H9 (cell line): ENCODE results near the gene SNRPA1. TPM values are rescaled to one million over a fixed set of nuclear protein-coding genes. Genes with fewer than 3 reads are reported as not detected.

Experiments
- DNase-seq: peaks from one replicate; pipeline ENCODE4 v3.0.0-alpha.2; 2017
- H2AFZ ChIP-seq: one replicate; pipeline ENCODE4 v1.6.1; 2013; ENCODE audit warnings: mild to moderate bottlenecking, low read length, control low read depth, moderate library complexity
- H2AK5ac ChIP-seq: 2 replicates; pipeline ENCODE4 v1.6.1; 2013; ENCODE audit warnings: low read length, control low read depth, mixed read lengths; ENCODE audit not compliant: insufficient read length
- H2BK120ac ChIP-seq: one replicate; pipeline ENCODE4 v1.6.1; 2013; ENCODE audit warnings: low read depth, mild to moderate bottlenecking, low read length, control low read depth, inconsistent platforms; ENCODE audit not compliant: poor library complexity, severe bottlenecking
- H2BK12ac ChIP-seq: 2 replicates; pipeline ENCODE4 v1.6.1; 2013; ENCODE audit warnings: low read length, control low read depth, mixed read lengths, low read depth; ENCODE audit not compliant: insufficient read length
- H2BK15ac ChIP-seq: 2 replicates; pipeline ENCODE4 v1.6.1; 2013; ENCODE audit warnings: low read depth, low read length, control low read depth
- H2BK20ac ChIP-seq: one replicate; pipeline ENCODE4 v1.6.1; 2013; ENCODE audit warnings: low read depth, mild to moderate bottlenecking, low read length, control low read depth, inconsistent platforms; ENCODE audit not compliant: poor library complexity, severe bottlenecking
- H2BK5ac ChIP-seq: 2 replicates; pipeline ENCODE4 v1.6.1; 2013; ENCODE audit warnings: low read length, control low read depth, mixed read lengths; ENCODE audit not compliant: insufficient read length
- H3K14ac ChIP-seq: 2 replicates; pipeline ENCODE4 v1.6.1; 2013; ENCODE audit warnings: low read length, control low read depth; ENCODE audit not compliant: insufficient read depth
- H3K18ac ChIP-seq: 2 replicates; pipeline ENCODE4 v1.6.1; 2013; ENCODE audit warnings: low read depth, mild to moderate bottlenecking, mixed read lengths, low read length, control low read depth; ENCODE audit not compliant: insufficient read length
- H3K23ac ChIP-seq: 2 replicates; pipeline ENCODE4 v1.6.1; 2013; ENCODE audit warnings: low read length, control low read depth, mixed read lengths, low read depth; ENCODE audit not compliant: insufficient read length
- H3K23me2 ChIP-seq: 2 replicates; pipeline ENCODE4 v1.6.1; 2013; ENCODE audit warnings: low read depth, mild to moderate bottlenecking, mixed read lengths, low read length, control low read depth; ENCODE audit not compliant: insufficient read length, poor library complexity, severe bottlenecking
- H3K27ac ChIP-seq: 2 replicates; pipeline ENCODE4 v1.5.1; 2013; ENCODE audit warnings: low read length, control low read depth, mixed read lengths, low read depth; ENCODE audit not compliant: insufficient read length
- H3K27me3 ChIP-seq: 2 replicates; pipeline ENCODE4 v1.6.1; 2013; ENCODE audit warnings: low read length, control low read depth, inconsistent platforms; ENCODE audit not compliant: insufficient read depth
- H3K4ac ChIP-seq: 2 replicates; pipeline ENCODE4 v1.6.1; 2013; ENCODE audit warnings: low read depth, mild to moderate bottlenecking, control low read depth, inconsistent platforms, low read length, moderate library complexity
- H3K4me1 ChIP-seq: 2 replicates; pipeline ENCODE4 v1.6.1; 2013; ENCODE audit warnings: low read length, control low read depth, inconsistent platforms; ENCODE audit not compliant: insufficient read depth
- H3K4me2 ChIP-seq: 2 replicates; pipeline ENCODE4 v1.6.1; 2013; ENCODE audit warnings: low read length, control low read depth, mixed read lengths; ENCODE audit not compliant: insufficient read length, insufficient read depth
- H3K56ac ChIP-seq: 2 replicates; pipeline ENCODE4 v1.6.1; 2013; ENCODE audit warnings: low read depth, mild to moderate bottlenecking, mixed read lengths, low read length, control low read depth; ENCODE audit not compliant: insufficient read length
- H3K79me1 ChIP-seq: 2 replicates; pipeline ENCODE4 v1.6.1; 2013; ENCODE audit warnings: low read depth, mild to moderate bottlenecking, moderate library complexity, low read length, control low read depth, inconsistent platforms; ENCODE audit not compliant: insufficient read depth, poor library complexity, severe bottlenecking
- H3K79me2 ChIP-seq: 2 replicates; pipeline ENCODE4 v1.6.1; 2013; ENCODE audit warnings: low read length, control low read depth, inconsistent platforms; ENCODE audit not compliant: insufficient read depth
- H3K9ac ChIP-seq: 2 replicates; pipeline ENCODE4 v1.6.1; 2013; ENCODE audit warnings: low read length, control low read depth, mixed read lengths; ENCODE audit not compliant: insufficient read length; ENCODE audit errors: extremely low read depth
- H3K9me3 ChIP-seq: one replicate; pipeline ENCODE4 v1.6.1; 2013; ENCODE audit warnings: low read depth, low read length, inconsistent platforms; ENCODE audit not compliant: control insufficient read depth
- H3T11ph ChIP-seq: one replicate; pipeline ENCODE4 v1.6.1; 2013; ENCODE audit warnings: mild to moderate bottlenecking, low read length, control low read depth, inconsistent platforms
- H4K20me1 ChIP-seq: one replicate; pipeline ENCODE4 v1.6.1; 2013; ENCODE audit not compliant: control insufficient read depth, insufficient read length, insufficient read depth
- H4K5ac ChIP-seq: 2 replicates; pipeline ENCODE4 v1.6.1; 2013; ENCODE audit warnings: low read depth, mild to moderate bottlenecking, mixed read lengths, low read length, control low read depth; ENCODE audit not compliant: insufficient read length
- H4K8ac ChIP-seq: replicated peaks from 2 replicates; pipeline ENCODE4 v1.6.1; 2013; ENCODE audit warnings: low read length, control low read depth, mixed read lengths, low read depth; ENCODE audit not compliant: insufficient read length
- H4K91ac ChIP-seq: 2 replicates; pipeline ENCODE4 v1.6.1; 2013; ENCODE audit warnings: low read depth, mild to moderate bottlenecking, moderate library complexity, mixed read lengths, low read length, control low read depth; ENCODE audit not compliant: insufficient read length
- H3K27ac Mint-ChIP-seq, 3 experiments: 2 replicates in 2 of 3; 3 replicates in 1 of 3; pipeline ENCODE4 v1.8.0; 2020 to 2021; ENCODE audit warnings: mixed read lengths in 3 of 3, mild to moderate bottlenecking in 1 of 3, moderate library complexity in 1 of 3
- H3K27me3 Mint-ChIP-seq: 2 replicates; pipeline ENCODE4 v1.8.0; 2021; ENCODE audit warnings: low read depth, mild to moderate bottlenecking, moderate library complexity, mixed read lengths
- H3K36me3 Mint-ChIP-seq, 3 experiments: 2 replicates in 2 of 3; 3 replicates in 1 of 3; pipeline ENCODE4 v1.8.0; 2020 to 2021; ENCODE audit warnings: low read depth in 3 of 3, mixed read lengths in 3 of 3; ENCODE audit not compliant: insufficient read depth in 1 of 3
- H3K4me1 Mint-ChIP-seq, 2 experiments: 2 replicates each; pipeline ENCODE4 v1.8.0; 2020; ENCODE audit warnings: mixed read lengths in 2 of 2
- H3K4me3 Mint-ChIP-seq, 2 experiments: 2 replicates in 1 of 2; 3 replicates in 1 of 2; pipeline ENCODE4 v1.8.0; 2020 to 2021; ENCODE audit warnings: mild to moderate bottlenecking in 2 of 2, mixed read lengths in 2 of 2, moderate library complexity in 1 of 2
- H3K9me3 Mint-ChIP-seq, 2 experiments: 2 replicates in 1 of 2; 3 replicates in 1 of 2; pipeline ENCODE4 v1.8.0; 2020; ENCODE audit warnings: mild to moderate bottlenecking in 2 of 2, mixed read lengths in 2 of 2, moderate library complexity in 1 of 2
- CTCF ChIP-seq: fragments of 200-600 bp; sonication (generic); conservative IDR thresholded peaks from 3 replicates; pipeline ENCODE4 v1.8.0; 2021; ENCODE audit warnings: antibody characterized with exemption, mild to moderate bottlenecking
- WGBS: extraction: QIAGEN DNeasy Blood & Tissue Kit; methylation state at CpG from one replicate; pipeline ENCODE4 v1.1.7; 2013; ENCODE audit warnings: missing lambda C conversion rate, low lambda C conversion rate, mixed read lengths; ENCODE audit not compliant: insufficient read length; ENCODE audit errors: extremely low coverage; 5-methylcytosine and 5-hydroxymethylcytosine counted together
- total RNA-seq: library from RNA; stranded (reverse); gene quantifications from 2 replicates; pipeline ENCODE4 v1.2.1, GENCODE V29; 2021

SNRPA1 gene
- total RNA-seq, 1 experiment from 2014 or later: 145 TPM

DNA sequence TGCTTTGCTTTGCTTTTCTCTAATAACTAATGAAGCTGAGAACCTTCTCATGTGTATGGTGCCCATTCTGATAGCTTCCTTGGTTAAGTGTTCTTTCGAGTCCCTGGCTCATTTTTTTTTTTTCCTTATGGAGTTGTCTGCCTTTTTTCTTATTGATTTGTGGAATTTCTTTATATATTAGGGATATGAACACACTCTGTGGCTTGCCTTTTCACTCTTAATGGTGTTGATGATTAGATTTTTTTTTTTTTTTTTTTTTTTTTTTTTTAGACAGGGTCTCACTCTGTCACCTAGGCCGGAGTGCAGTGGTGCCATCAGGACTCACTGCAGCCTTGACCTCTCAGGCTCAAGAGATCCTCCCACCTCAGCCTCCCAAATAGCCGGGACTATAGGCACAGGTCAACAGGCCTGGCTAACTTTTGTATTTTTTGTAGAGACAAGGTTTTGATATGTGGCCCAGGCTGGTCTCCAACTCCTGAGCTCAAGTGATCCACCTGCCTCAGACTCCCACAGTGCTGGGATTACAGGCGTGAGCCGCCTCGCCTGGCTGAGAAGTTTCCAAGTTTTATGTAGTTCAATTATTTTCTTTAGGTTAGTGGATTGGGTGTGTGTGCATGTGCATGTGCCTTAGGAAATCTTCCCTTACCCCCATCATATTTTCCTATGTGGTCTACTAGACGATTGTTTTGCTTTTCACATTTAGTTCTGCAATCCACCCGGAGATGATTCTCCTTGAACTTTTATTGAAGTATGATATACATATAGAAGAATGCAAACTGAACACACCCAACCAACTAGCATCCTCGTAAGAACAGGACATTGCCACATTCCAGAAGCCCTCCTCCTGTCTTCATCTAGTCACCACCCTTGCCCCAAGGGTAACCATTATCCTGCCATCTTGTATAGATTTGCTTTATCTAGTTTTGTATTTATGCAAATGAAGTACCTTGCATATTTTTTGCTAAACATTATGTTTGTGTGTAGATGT, 1.7 kb upstream of the SNRPA1 start:
- Histone ChIP-seq H4K5ac (no peak overlapping the region), H3K4ac (no peak overlapping the region), H3K9me3 (no peaks in the 10 kb centered on the region), H2BK12ac (no peak overlapping the region), H3T11ph (no peak overlapping the region), H4K20me1 (no peaks in the 10 kb centered on the region), H3K9ac (no peak overlapping the region), H3K18ac (no peak overlapping the region), H2BK5ac (no peak overlapping the region), H3K27ac (no peak overlapping the region), H2BK15ac (no peak overlapping the region), H3K4me1 (no peaks in the 10 kb centered on the region), H3K79me1 (no peaks in the 10 kb centered on the region), H2BK20ac (no peak overlapping the region), H3K79me2 (peaks cover 20% of the 10 kb centered on the region), H2AFZ (no peak overlapping the region), H3K56ac (no peak overlapping the region), H4K91ac (no peak overlapping the region), H3K27me3 (no peaks in the 10 kb centered on the region), H3K23me2 (peaks cover 7% of the 10 kb centered on the region), H4K8ac (no peak overlapping the region), H3K23ac (no peak overlapping the region), H2BK120ac (no peak overlapping the region), H3K4me2 (peak overlapping the region; percentile 61), H2AK5ac (no peak overlapping the region), H3K14ac (no peak overlapping the region)
- Mint-ChIP-seq H3K4me1 (peaks cover 11 to 18% of the 10 kb centered on the region in 2 experiments), H3K4me3 (peak overlapping the region; percentile 91 to 92), H3K36me3 (peaks cover 0 to 9% (median 7%) of the 10 kb centered on the region in 3 experiments; a peak in 4 of 7 replicates), H3K27me3 (no peaks in the 10 kb centered on the region), H3K27ac (no peak overlapping the region), H3K9me3 (no peaks in the 10 kb centered on the region)
- no peak for TF ChIP-seq CTCF
- no CpG with 5 or more reads among the region's 9 CpGs for WGBS
- DNase-seq: no peak
